Endothelial cell of umbilical vein (primary cell): ENCODE data around the gene ZNF441. TPM values are rescaled to one million over a fixed set of nuclear protein-coding genes. Genes with fewer than 3 reads are reported as not detected.

Experiments used
- BruUV-seq: library from RNA; stranded (reverse); fragments of 400-500 nt; replicated peaks from 2 replicates; lab custom pipeline; 2021; lab: Mats Ljungman, UMichigan
- CTCF ChIA-PET: fragments of 300-600, 350-600 bp; sonication (Branson Sonifier 250); formaldehyde crosslinking; loops from one replicate; lab custom pipeline; 2021; ENCODE audit warnings: antibody characterized with exemption, inconsistent platforms; lab: Charles Lee
- POLR2A ChIA-PET: fragments of 300-600, 350-600 bp; sonication (Branson Sonifier 250); formaldehyde crosslinking; loops from one replicate; lab custom pipeline; 2021; ENCODE audit warnings: antibody characterized with exemption, inconsistent platforms; lab: Charles Lee
- DNase-seq: peaks from one replicate; pipeline ENCODE4 v3.0.0-alpha.2; 2011; ENCODE audit warnings: low read depth, low spot score
- FAIRE-seq: peaks from 2 replicates; lab custom pipeline; 2011; peaks lifted over from hg19 to GRCh38; lab: Jason Lieb, UNC
- H2AFZ ChIP-seq: 2 replicates; pipeline ENCODE4 v1.6.0; 2012; ENCODE audit warnings: low read depth, low read length, control low read depth, inconsistent platforms
- H3K27ac ChIP-seq: 2 replicates; pipeline ENCODE4 v1.5.1; 2011; ENCODE audit warnings: low read depth, mild to moderate bottlenecking, control low read depth, low read length, moderate library complexity; ENCODE audit not compliant: insufficient read depth
- H3K27me3 ChIP-seq, 2 experiments: 2 replicates each; pipeline versions ENCODE4 v1.6.0 to v1.6.1; 2011; ENCODE audit warnings: low read length in 2 of 2, mixed read lengths in 1 of 2; ENCODE audit not compliant: control insufficient read depth in 2 of 2, insufficient read depth in 2 of 2
- H3K36me3 ChIP-seq, 2 experiments: 2 replicates in 1 of 2; 3 replicates in 1 of 2; pipeline ENCODE4 v1.5.1; 2011; ENCODE audit warnings: low read length in 2 of 2, mild to moderate bottlenecking in 1 of 2, moderate library complexity in 1 of 2; ENCODE audit not compliant: control insufficient read depth in 2 of 2, insufficient read depth in 2 of 2; ENCODE audit errors: extremely low read depth in 1 of 2
- H3K4me1 ChIP-seq: 3 replicates; pipeline ENCODE4 v1.5.1; 2011; ENCODE audit warnings: mild to moderate bottlenecking, low read length; ENCODE audit not compliant: control insufficient read depth, insufficient read depth; ENCODE audit errors: extremely low read depth
- H3K4me2 ChIP-seq: 2 replicates; pipeline ENCODE4 v1.6.1; 2011; ENCODE audit warnings: low read length, control low read depth, mixed read lengths; ENCODE audit not compliant: insufficient read depth
- H3K4me3 ChIP-seq, 3 experiments: fragments of 200-600 bp in 1 of 3; sonication (generic), shearing (Covaris generic) in 1 of 3; replicated peaks in 1 of 3; 2 replicates each; pipeline ENCODE4 v1.5.1; 2011 to 2016; ENCODE audit warnings: control low read depth in 3 of 3, low read length in 3 of 3, mild to moderate bottlenecking in 2 of 3, inconsistent platforms in 1 of 3, low read depth in 1 of 3, moderate library complexity in 1 of 3; ENCODE audit not compliant: insufficient read depth in 1 of 3
- H3K79me2 ChIP-seq: 2 replicates; pipeline ENCODE4 v1.6.0; 2012; ENCODE audit warnings: low read length, inconsistent platforms; ENCODE audit not compliant: control insufficient read depth, insufficient read depth
- H3K9ac ChIP-seq: replicated peaks from 2 replicates; pipeline ENCODE3; 2011; ENCODE audit warnings: low read length, control low read depth; ENCODE audit not compliant: insufficient read depth; ENCODE audit errors: extremely low read depth
- H3K9me1 ChIP-seq: replicated peaks from 3 replicates; pipeline ENCODE4 v1.6.0; 2011; ENCODE audit warnings: mild to moderate bottlenecking, low read length; ENCODE audit not compliant: control insufficient read depth, insufficient read depth; ENCODE audit errors: extremely low read depth
- H3K9me3 ChIP-seq: replicated peaks from 2 replicates; pipeline ENCODE4 v1.5.1; 2012; ENCODE audit warnings: low read length, inconsistent platforms; ENCODE audit not compliant: control insufficient read depth, insufficient read depth
- H4K20me1 ChIP-seq: replicated peaks from 2 replicates; pipeline ENCODE3; 2011; ENCODE audit warnings: mild to moderate bottlenecking, low read length; ENCODE audit not compliant: control insufficient read depth, insufficient read depth; ENCODE audit errors: extremely low read depth
- CTCF ChIP-seq, 2 donors: IDR thresholded peaks; 1 replicate in 1 of 2; 2 replicates in 1 of 2; pipeline ENCODE4 v1.5.1; 2011; ENCODE audit warnings: low read length in 2 of 2, mild to moderate bottlenecking in 2 of 2, moderate library complexity in 2 of 2, control low read depth in 1 of 2, inconsistent platforms in 1 of 2, low read depth in 1 of 2; ENCODE audit not compliant: insufficient read depth in 1 of 2; ENCODE audit errors: extremely low read depth in 1 of 2
- EZH2 ChIP-seq: IDR thresholded peaks from 2 replicates; pipeline ENCODE4 v1.6.1; 2012; ENCODE audit warnings: borderline replicate concordance, low read depth, mild to moderate bottlenecking, moderate library complexity, low read length, inconsistent platforms; ENCODE audit not compliant: severe bottlenecking
- FOS ChIP-seq: IDR thresholded peaks from 2 replicates; pipeline ENCODE4 v1.6.1; 2011; ENCODE audit warnings: mild to moderate bottlenecking, low read length, moderate library complexity, borderline replicate concordance; ENCODE audit not compliant: insufficient read depth
- GATA2 ChIP-seq: IDR thresholded peaks from 2 replicates; pipeline ENCODE4 v1.7.0; 2011; ENCODE audit warnings: low read depth, mild to moderate bottlenecking, moderate library complexity, mixed read lengths, low read length; ENCODE audit not compliant: insufficient read length, insufficient read depth
- JUN ChIP-seq: IDR thresholded peaks from 2 replicates; pipeline ENCODE4 v1.6.1; 2011; ENCODE audit warnings: borderline replicate concordance, low read depth; ENCODE audit not compliant: insufficient read length, insufficient read depth
- MAX ChIP-seq: IDR thresholded peaks from 2 replicates; pipeline ENCODE4 v1.6.1; 2011; ENCODE audit not compliant: insufficient read depth, insufficient read length
- MYC ChIP-seq: IDR thresholded peaks from one replicate; pipeline ENCODE4 v1.6.1; 2011; ENCODE audit warnings: mild to moderate bottlenecking, low read depth, low read length
- POLR2A ChIP-seq: IDR thresholded peaks from 2 replicates; pipeline ENCODE4 v1.6.1; 2012; ENCODE audit warnings: low read depth, mild to moderate bottlenecking, control low read depth, low read length
- POLR2AphosphoS5 ChIP-seq: IDR thresholded peaks from 2 replicates; pipeline ENCODE4 v1.6.1; 2012; ENCODE audit warnings: low read depth, mild to moderate bottlenecking, control low read depth, low read length, moderate library complexity; ENCODE audit not compliant: insufficient read depth
- dilution Hi-C: fragments of 300-500 bp; cut with MboI; formaldehyde crosslinking; loops from one replicate; pipeline ENCODE4 v1.15.0; 2019; ENCODE audit warnings: low sequenced_read_pairs; ENCODE audit not compliant: extremely low pct_ligation_motif_present
- intact Hi-C: fragments of 100-400 bp; cut with micrococcal nuclease; formaldehyde crosslinking; loops from one replicate; pipeline ENCODE4 v1.10.0; 2022
- polyA plus RNA-seq, 4 experiments: library from polyadenylated mRNA; depleted of rRNA in 3 of 4; stranded (reverse) in 3 of 4; unstranded in 1 of 4; fragments of >200 nt; gene quantifications; 2 replicates each; pipeline versions ENCODE4 v1.2.1 to v1.2.3, GENCODE V29; 2011 to 2012; ENCODE audit warnings: missing spikeins in 1 of 4
- total RNA-seq: library from RNA; stranded (reverse); gene quantifications from 2 replicates; pipeline ENCODE4 v1.2.3, GENCODE V29; 2021

The ZNF441 gene
- total and polyA plus RNA-seq, 2 donors (not counting 3 experiments of a cell fraction or from before 2014, with no cell fraction given), result 1.9 to 4.5 TPM

DNA sequence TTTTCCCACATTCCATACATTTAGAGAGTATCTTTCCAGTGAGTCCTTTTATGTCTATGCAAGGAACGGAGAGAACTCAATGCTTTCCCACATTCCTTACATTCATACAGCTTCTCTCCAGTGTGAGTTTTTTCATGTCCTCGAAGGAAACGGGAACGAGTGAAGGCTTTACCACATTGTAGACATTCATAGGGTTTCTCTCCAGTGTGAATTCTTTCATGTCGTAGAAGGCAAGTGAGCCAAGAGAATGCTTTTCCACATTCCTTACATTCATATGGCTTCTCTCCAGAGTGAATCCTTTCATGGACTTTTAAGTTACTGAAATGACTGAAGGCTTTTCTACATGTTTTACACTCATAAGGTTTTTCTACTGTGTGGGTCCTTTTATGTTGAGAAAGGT lies 45.1 kb upstream of the ZNF441 start:
- ChIA-PET POLR2A (no interaction called here), CTCF (no interaction called here)
- no TSS peak for BruUV-seq
- H3K4me3 ChIP-seq, result no peak overlapping the region
- H3K27me3 ChIP-seq, result no peaks in the 10 kb centered on the region
- H3K27ac ChIP-seq, result no peak overlapping the region
- no peaks in the 10 kb centered on the region for H4K20me1 ChIP-seq
- no peak overlapping the region for H3K9ac ChIP-seq
- H3K36me3 ChIP-seq, result peaks cover 20 to 22% of the 10 kb centered on the region in 2 experiments
- H3K4me2 ChIP-seq, result no peak overlapping the region
- dilution Hi-C loops, result no loop called here
- no peak for FAIRE-seq
- TF ChIP-seq GATA2, result no peak
- no peak for TF ChIP-seq MYC
- TF ChIP-seq FOS, result no peak
- no peak for TF ChIP-seq CTCF (IDR thresholded peaks at IDR 0.05; ENCODE audit: extremely low read depth in 1 of 2, insufficient read depth in 1 of 2, low read depth in 1 of 2, low read length in 2 of 2)
- TF ChIP-seq POLR2A, result no peak
- TF ChIP-seq JUN, result no peak
- intact Hi-C loops, result no loop called here
- H3K79me2 ChIP-seq, result no peaks in the 10 kb centered on the region
- no peaks in the 10 kb centered on the region for H3K9me1 ChIP-seq
- no peaks in the 10 kb centered on the region for H3K4me1 ChIP-seq
- DNase-seq, result no peak
- no peak overlapping the region for H2AFZ ChIP-seq
- H3K9me3 ChIP-seq, result peaks cover 25% of the 10 kb centered on the region

DNA sequence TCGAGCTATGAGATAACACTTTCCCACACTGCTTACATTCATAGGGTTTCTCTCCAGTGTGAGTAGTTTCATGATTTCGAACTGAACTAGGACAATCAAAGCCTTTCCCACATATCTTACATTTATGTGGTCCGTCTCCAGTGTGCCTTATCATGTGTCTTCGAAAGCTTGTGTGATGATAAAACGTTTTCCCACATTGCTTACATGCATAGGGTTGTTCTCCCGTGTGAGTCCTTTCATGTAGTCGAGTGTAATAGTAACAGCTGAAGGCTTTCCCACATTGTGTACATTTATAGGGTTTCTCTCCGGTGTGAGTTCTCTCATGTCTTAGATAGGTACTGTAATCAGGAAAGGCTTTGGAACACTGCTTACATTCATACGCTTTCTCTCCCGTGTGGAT lies 44.4 kb upstream of the ZNF441 start:
- Histone ChIP-seq H3K4me1 (no peaks in the 10 kb centered on the region), H3K9ac (no peak overlapping the region), H3K9me3 (peaks cover 25% of the 10 kb centered on the region), H3K4me2 (no peak overlapping the region), H3K36me3 (peaks cover 20 to 22% of the 10 kb centered on the region in 2 experiments), H2AFZ (no peak overlapping the region), H3K4me3 (no peak overlapping the region), H3K79me2 (no peaks in the 10 kb centered on the region), H3K9me1 (no peaks in the 10 kb centered on the region), H3K27me3 (no peaks in the 10 kb centered on the region), H3K27ac (no peak overlapping the region), H4K20me1 (no peaks in the 10 kb centered on the region)
- TF ChIP-seq JUN, result no peak
- no peak for TF ChIP-seq MAX
- no peak for TF ChIP-seq POLR2AphosphoS5
- TF ChIP-seq CTCF (IDR thresholded peaks at IDR 0.05; ENCODE audit: extremely low read depth in 1 of 2, insufficient read depth in 1 of 2, low read depth in 1 of 2, low read length in 2 of 2), result no peak
- no peak for TF ChIP-seq EZH2
- no peak for TF ChIP-seq GATA2
- TF ChIP-seq MYC, result no peak
- TF ChIP-seq POLR2A, result no peak
- no peak for TF ChIP-seq FOS
- BruUV-seq, result no TSS peak
- intact Hi-C loops (no loop called here), dilution Hi-C loops (no loop called here)
- DNase-seq (no peak), FAIRE-seq (no peak)
- CTCF ChIA-PET, result interaction anchor here (0.6 kb wide), 1 partner anchor 35 kb away, joined by 3 read pairs; no protein-coding TSS in a partner anchor
- POLR2A ChIA-PET, result no interaction called here
